Stimulated activated CD4-positive, alpha-beta T cell treated with anti-CD3 and anti-CD28 coated beads, Interleukin-1b, Interleukin-23, amount 100 ng/mL, for 4 hours (primary cell): ENCODE data around the gene LMNTD1.
A peak's percentile ranks its signal among the peaks of the same experiment; 100 is the strongest.
"Not testable (repeated sequence)": the region's sequence is repeated elsewhere in the genome, so short reads cannot be mapped to it uniquely, and the experiment has no call there.

Experiments
- DNase-seq, 2 donors: peaks; one replicate each; pipeline ENCODE4 v3.0.0-alpha.2; 2020; ENCODE audit warnings: low read depth in 2 of 2

Gene LMNTD1, protein sequence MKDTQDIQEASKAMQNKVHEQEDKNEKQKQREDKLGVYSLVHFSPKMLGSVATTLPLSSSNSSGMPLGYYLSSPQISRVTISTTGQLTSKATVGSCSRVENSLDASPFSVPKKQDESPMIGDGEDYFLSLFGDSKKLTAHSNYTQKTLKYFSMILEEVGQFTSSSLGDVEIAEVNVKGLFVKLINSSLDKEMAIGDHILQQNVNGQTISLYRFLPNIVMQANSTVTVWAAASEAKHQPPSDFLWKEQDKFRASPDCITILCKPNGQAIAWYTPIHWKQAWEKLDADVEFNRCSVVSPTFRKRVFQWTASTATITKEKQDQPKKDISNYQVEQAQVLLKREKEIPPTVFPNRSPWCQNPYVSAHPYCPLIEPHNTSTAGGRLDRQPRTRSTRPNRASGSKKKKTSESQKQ

DNA sequence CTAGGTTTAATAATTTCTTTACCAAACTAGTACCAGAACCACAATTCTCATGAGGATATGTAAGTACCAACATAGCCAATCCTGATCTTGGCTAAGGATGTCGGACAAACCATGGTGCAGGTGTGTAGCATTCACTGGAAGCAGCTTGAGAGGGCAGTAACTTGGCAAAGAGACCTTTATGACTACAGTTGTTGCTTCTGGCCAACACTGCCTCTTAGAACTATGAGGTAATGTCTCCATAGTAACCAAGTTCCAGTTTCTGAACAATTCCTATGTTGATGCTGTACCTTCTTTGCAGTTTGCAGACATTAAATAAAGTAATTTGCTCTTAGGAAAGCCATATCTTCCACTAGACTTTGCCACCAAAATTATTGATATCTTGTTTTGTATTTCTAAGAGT lies at the start of gene LMNTD1:
TSS of gene LMNTD1 (minus strand) at position 186 of the 400 bp plus-strand sequence. CDS start 324 bp downstream, outside the sequence.
- DNase-seq: no peak

DNA sequence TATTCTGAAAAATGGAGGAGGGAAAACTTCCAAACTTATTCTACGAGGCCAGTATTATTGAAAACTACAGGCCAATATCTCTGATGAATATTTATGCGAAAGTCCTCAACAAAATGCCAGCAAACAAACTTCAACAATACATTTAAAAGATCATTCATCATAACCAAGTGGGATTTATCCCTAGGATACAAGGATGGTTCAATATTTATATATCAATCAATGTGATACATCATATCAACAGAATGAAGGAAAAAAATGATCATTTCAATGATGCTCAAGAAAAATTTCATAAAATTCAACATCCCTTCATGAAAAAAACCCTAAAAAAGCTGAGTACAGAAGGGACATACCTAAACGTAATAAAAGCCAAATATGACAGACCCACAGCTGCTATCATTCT lies 45.9 kb upstream of the LMNTD1 start:
- no peak for DNase-seq

DNA sequence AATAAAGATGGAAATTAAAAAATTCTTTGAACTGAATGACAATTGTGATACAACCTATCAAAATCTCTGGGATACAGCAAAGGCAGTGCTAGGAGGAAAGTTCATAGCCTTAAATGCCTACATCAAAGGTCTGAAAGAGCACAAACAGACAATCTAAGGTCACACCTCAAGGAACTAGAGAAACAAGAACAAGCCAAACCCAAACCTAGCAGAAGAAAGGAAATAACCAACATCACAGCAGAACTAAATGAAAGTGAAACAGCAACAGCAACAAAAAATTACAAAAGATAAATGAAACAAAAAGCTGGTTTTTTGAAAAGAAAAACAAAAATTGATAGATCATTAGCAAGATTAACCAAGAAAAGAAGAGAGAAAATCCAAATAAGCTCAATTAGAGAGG lies 42.4 kb upstream of the LMNTD1 start:
- DNase-seq: not testable (repeated sequence)

DNA sequence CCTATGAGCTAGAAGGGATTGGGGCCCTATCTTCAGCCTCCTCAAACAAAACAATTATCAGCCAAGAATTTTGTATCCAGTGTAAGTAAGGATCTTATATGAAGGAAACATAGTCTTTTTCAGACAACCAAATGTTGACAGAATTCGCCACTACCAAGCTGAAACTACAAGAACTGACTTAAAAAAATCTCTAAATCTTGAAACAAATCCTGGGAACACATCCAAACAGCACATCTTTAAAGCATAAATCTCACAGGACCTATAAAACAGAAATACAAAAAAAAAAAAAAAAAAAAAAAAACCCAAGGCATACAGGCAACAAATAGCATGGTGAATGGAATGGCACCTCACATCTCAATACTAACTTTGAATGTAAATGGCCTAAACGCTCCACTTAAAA lies 41.3 kb upstream of the LMNTD1 start:
- no peak for DNase-seq

DNA sequence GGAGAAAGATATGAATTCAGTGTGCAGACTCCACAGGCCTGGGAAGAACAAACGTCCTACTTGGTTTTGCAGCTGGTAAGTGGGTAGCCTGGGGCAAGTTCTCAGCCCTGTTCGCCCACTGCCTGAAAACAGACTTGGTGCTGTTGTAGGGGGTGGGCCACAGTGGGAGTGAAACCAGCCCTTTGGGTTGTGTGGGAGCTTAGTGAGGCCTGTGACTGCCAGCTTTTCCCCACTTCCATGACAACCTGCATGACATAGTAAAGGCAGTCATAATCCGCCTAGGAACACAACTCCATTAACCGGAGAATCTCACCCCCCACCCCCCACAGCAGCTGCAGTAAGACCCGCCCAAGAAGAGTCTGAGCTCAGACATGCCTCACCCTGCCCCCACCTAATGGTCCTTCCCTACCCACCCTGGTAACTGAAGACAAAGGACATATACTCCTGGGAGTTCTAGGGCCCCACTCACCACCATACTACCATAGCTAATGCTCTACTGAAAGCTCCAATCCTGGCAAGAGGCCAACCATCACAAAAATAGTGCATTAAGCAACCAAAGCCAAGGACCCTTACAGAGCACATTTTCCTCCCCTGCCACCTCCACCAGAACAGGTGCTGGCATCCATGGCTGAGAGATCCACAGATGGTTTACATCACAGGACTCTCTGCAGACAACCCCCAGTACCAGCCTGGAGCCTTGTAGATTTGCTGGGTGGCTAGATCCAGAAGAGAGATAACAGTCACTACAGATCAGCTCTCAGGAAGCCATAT lies 39.8 kb upstream of the LMNTD1 start:
- no peak for DNase-seq

DNA sequence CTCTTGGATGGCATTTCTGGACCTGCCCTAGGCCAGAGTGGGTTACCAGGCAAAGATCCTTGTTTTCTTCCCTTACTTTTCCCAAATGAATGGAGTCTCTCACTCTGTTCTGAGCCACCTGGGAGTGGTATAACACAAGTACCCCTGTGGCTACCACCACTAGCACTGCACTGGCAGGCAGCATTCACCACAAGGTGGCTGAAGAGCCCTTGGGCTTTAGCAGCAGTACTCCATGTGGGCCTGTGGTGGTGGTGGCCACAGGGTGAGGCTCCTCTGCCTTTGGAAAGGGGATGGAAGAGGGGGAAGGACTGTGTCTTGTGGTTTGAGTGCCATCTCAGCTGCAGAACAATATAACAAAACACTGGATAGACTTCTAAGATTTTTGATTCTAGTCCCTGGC lies 38.1 kb upstream of the LMNTD1 start:
- no peak for DNase-seq

DNA sequence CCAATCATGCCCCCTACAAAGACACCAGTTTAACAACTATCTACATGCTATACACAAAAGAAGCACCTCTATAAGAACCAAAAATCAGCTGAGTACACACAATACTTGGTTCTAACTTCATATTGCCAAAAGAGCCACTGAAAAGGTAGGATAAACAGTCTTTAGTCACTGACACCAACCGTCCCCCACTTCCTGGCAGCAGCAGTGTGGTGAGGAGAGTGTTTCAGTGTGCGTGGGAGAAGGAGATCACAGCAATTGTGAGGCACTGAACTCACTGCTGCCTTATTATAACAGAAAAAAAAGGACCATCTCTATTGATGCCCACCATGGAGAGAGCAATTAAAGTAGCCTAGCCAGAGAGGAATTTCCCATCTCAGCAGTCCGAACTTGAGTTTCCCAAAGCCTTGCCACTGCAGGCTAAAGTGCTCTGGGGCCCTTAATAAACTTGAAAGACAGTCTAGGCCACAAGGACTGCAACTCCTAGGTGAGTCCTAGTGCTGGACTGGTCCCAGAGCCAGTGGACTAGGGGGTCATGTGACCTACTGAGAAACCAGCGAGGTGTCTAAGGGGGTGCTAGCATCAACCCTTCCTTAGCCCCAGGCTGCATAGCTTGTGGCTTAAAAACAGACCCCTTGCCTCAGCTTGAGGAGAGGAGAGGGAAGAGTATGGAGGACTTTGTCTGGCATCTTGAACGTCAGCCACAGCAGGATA lies 37.1 kb upstream of the LMNTD1 start:
- DNase-seq: peak; percentile 6 to 21

DNA sequence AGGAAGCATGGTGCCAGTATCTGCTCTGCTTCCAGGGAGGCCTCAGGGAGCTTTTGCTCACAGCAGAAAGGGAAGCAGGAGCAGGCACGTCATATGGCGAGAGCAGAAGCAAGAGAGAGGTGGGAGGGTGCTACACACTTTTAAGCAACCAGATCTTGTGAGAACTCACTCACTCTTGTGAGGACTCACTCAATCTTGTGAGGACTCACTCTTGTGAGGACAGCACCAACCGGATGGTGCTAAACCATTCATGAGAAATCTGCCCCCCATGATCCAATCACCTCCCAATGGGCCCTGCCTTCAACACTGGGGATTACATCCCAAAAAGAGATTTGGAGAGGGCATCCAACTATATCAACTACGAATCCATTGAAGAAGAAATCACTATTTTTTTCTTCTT lies 34.3 kb upstream of the LMNTD1 start:
- DNase-seq: no peak

DNA sequence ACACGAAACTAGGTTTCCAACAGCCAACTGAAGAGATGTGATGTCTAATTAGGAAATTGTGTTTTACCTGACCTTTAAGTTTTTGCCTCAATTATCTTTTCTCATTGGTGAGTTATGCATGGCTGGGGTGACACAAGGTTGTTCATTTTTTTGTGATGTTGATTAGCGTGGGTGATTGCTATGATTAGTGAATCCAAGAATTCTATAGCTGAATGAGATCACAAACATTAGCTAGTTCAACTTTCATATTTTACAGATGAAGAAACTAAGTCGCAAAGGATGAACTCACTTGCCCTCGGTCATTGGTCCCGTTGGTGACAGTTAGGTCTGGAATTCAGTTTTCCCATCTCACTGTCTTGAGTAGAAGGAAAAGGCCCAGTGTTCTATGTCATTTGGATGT lies 32.6 kb upstream of the LMNTD1 start:
- DNase-seq: no peak

DNA sequence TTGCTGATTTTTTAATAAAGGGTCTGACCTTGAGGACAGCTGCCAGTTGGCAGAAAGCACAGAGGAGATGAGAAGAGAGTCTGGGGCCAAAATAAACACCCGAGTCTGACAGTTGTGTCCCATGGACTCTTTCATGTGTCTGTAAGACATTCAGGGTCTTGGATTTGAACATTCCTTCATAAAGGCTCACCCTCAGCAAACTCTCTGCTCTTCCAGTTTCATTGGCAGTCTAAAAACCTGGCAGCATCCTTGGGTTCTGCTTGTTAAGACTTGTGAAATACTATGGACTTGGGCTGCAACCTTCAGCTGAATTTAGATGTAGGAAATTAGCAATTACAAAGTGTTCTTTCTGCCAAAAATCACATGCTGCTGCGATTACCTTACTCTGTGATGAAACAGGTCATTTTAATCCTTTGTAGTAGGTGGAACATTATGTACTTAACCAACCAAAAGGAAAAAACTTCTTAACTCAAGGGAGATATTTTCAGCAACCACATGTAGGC lies 32.0 kb upstream of the LMNTD1 start:
- no peak for DNase-seq

DNA sequence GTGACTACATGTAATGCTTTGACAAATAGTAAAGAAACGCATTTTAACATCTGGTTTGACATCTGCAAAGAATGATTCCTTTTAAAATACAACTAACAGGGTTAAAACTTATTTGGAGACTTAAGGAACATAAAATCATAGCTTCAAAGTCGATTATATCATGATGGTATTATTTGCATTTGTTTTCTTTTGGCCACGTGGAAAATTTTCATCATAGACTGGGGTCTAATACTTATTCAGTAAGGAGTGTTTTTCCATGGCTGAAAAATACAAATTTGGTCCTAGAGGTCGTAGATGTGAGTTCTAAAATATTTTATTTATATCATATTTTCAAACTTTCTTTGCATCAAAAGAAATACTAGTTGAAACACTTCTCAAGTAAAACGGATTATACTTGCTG lies 31.5 kb upstream of the LMNTD1 start:
- no peak for DNase-seq

DNA sequence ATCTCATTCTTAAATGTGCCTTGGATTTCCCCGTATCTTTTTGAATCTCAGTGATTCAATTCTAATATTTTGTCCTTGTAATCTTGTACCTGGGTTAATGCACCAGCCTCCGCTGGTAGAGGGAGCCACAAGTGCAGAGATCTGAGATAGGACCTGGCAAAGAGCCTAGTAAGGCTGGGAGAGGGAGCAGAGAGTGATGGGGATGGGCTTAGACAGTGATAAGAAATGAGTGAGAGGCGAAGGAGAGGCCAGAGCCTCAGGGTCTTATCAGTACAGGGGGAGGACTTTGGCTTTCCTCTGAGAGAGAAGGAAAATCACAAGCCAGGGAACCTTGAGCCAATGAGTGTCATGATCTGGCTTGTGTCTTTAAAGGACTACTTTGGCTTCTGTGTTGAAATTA lies 30.5 kb upstream of the LMNTD1 start:
- DNase-seq: no peak

DNA sequence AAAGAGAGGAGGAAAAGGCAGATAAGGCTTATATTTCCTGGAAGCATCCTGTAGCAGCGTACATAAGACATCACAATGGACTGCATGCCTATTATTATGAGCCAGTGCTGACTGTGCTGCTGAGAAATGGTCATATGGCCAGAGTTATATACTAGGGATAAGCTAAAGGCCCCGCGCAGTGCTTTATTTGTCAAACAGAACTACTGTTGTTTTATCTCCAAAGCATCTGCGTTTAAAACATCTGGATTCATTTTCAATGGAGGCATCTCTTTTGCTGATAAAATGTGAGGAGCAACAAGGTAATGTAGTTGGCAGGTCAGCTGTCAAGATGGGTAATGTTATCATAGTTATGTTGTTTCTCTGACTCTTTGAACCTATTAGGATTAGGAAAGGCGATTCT lies 28.0 kb upstream of the LMNTD1 start:
- DNase-seq: no peak

DNA sequence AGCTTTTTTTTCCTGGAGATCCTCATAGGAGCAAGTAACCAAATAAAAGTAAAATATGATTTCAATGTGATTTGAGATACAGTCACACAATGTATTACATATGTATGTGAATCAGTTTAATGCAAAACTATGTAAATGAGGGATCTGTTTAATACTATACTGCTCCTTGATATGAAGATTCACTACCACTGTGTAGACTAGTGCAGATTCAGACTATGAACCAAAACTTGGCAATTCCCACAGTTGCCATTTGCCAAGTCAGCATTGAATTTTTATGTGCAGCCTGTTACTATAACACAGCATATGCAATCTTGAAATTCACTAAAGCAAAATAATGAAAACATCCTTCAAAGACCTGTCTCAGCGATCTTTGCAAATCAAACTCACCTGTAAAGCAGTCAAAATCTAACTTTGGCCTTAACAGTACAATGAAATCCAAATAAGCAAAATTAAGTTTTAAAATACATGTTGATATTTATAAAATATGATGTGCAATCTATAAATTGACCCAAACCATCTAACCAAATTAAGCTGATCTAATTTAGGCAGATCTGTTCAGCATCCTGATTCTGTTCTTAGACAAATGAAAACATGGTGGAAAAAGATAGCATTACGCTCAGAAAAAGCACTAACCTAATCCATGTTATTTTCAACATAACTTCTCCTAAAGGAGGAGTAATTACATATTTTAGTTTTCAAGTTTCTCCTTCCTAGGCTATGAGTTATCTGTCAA lies 25.5 kb upstream of the LMNTD1 start:
- no peak for DNase-seq

DNA sequence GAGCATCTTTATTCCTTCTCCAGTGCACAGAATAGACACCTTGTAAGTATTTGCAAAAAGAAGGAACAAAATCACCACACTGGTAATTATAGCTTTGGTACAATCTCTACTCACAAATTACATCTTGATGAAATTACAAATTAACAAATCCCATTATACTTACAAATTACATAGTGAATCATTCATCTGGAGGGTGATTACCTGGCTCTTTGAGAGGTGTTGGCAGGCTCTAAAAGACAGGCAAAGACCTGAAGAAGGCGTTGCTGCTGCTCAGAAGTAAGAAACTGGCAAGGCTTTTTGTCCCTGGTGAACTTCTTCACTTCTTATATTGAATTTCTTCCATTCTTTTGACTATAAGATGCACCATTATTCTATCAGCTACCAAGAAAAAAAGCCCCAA lies 21.7 kb upstream of the LMNTD1 start:
- DNase-seq: no peak

DNA sequence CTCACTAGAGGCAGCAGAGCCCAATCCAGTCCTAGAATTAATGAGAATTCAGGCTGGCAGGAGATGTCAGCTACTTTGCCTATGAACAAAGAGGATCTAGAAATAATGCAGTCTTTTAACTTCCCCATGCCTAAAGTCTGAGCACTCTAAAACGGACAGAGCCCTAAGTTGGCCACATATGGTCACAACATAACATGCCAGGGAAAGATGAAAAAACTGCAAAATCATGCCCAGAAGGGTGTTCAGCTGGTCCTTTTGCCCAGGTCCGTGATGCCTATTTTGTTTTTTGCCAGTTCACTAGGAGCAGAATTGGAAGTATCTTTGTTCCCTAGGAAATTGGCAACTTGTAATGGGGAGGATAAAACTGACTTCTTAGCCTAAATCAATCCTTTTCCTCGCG lies 20.3 kb upstream of the LMNTD1 start:
- no peak for DNase-seq

DNA sequence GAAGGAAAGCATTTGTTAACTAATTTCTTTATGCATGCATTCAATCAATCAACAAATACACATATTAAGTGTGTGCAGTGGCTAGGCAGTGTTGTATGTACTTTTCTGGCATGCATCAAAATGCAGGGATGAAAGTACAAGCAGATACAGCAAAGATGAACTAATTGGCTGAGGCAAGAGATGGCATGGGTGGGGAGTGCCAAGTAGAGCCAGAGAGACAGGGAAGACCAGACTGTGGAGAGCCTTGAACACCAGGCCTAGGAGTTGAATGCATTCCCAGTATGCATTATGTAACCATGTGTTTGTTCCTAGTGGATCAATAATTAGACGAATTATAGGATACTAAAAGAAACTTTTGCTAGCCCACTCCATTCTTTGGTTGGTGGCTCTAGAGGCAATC lies 17.3 kb upstream of the LMNTD1 start:
- DNase-seq: no peak

DNA sequence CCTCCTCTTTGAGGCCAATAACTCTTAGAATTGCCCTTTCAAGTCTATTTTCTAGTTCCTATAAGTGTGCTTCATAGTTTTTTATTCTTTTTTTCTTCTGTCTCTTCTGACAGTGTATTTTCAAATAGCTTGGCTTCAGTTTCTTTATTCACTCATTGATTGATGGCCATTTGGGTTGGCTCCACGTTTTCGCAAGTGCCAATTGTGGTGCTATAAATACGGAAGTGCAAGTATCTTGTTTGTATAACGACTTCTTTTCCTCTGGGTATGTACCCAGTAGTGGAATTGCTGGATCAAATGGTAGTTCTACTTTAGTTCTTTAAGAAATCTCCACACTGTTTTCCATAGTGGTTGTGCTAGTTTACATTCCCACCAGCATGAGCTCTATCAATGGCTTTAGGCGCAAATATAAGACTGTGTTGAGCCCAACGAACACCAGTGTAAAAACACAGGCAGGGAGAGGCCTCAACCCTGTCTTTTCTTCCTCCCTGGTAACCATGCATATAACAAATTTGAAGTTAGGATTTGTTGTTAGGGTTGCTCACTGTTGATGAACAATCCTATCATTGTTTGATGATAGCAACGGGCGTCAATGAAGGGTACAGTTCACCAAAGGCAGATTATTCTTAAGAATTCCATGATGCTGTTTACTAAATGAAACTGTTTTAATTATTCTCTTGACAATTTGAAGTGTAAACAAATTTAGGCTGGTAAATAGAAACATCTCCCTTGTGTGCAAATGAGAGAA lies 13.3 kb upstream of the LMNTD1 start:
- DNase-seq: no peak

DNA sequence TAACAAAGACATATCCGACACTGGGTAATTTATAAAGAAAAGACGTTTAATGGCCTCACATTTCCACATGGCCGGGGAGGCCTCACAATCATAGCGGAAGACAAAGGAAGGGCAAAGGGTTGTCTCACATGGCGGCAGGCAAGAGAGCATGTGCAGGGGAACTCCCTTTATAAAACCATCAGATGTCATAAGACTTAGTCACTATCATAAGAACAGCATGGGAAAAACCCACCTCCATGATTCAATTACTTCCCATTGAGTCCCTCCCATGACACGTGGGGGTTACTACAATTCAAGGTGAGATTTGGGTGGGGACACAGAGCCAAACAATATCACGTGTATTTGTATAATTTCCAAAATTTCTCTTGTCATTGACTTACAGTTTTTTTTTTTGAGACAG lies 5.5 kb upstream of the LMNTD1 start:
- DNase-seq: no peak

DNA sequence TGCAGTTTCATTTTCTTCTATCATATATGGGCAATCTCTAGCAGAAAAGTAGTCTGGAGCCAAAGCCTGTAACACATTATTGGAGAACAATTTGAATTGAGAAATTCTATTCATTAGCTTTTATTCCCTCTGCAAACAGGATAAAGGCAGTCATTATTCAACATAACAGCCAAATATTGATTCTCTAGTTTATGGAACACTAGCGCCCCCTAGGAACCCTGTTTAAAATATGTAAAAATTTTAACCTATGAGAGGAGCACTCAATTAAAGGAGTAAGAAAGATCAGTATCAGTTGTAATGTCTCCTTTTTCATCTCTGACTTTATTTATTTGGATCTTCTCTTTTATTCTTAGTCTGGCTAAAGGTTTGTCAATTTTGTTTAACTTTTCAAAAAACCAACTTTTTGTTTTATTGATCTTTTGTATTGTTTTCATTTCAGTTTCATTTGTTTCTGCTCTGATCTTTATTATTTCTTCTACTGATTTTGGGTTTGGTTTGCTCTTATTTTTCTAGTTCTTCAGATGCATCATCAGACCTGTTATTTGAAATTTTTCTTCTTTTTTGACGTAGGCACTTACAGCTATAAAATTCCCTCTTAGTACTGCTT lies 4.8 kb upstream of the LMNTD1 start:
- peak in 1 of 2 donors; percentile 5 for DNase-seq

DNA sequence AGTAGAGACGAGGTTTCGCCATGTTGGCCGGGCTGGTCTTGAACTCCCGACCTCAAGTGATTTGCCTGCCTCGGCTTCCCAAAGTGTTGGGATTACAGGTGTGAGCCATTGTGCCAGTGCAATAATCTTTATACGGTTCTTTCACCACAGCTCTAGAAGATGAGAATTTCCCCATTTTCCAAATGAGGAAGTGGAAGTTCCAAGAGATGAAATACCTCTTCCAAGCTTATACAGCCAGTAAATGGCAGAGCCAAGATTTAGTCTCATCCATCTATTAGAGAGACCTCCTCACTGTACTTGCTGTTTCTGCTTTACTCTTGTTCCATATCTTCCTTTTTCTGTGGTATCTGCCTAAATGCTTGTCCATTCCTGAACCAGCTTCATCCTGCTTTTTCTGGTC lies 3.1 kb upstream of the LMNTD1 start:
- no peak for DNase-seq
